ENCODE measurements around the gene TNFRSF14.

The TNFRSF14 gene

DNA sequence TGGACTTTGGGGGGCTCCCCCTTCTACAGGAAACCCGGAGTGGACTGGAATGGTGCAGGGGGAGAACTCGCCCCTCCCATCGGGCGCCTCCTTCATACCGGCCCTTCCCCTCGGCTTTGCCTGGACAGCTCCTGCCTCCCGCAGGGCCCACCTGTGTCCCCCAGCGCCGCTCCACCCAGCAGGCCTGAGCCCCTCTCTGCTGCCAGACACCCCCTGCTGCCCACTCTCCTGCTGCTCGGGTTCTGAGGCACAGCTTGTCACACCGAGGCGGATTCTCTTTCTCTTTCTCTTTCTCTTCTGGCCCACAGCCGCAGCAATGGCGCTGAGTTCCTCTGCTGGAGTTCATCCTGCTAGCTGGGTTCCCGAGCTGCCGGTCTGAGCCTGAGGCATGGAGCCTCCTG lies at the start of gene TNFRSF14:
TSS of gene TNFRSF14 (plus strand) at position 95 of the 401 bp plus-strand sequence. CDS start at position 389, 294 bp downstream.
- DNase-seq (ENCODE audit: low spot score), result no peak

DNA sequence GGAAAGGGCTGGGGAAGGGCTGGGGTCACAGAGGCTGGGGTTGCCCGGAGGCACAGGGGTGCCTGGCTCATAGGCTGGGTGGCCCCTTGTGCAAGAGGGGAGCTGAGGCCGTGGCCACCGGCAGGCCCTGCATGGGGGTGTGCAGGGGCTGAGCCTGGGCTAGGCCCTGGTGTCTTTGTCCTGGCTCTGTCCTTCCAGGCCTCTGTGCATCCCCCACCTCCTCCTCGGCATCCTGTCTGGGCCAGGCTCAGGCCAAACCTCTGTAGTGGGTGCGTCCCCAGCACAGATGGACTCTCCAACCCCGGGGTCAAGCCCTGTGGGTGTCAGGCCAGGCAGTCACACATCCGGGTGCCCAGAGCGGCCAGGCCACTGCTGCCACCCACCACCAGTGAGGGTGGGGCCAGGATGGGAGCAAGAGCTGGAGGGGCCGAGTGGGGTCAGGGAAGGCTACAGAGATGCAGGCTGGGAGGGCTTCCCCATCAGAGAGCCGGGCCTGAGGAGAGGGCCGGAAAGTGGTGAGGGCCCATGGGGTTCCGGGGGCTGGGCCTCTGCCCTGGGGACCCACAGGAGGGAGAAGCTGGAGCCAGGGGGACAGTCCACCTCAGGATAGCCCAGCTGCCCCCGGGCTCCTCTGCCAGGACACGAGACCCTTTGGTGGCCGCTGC lies 49.1 kb upstream of the TNFRSF14 start:
- no peak for DNase-seq (ENCODE audit: low spot score)

DNA sequence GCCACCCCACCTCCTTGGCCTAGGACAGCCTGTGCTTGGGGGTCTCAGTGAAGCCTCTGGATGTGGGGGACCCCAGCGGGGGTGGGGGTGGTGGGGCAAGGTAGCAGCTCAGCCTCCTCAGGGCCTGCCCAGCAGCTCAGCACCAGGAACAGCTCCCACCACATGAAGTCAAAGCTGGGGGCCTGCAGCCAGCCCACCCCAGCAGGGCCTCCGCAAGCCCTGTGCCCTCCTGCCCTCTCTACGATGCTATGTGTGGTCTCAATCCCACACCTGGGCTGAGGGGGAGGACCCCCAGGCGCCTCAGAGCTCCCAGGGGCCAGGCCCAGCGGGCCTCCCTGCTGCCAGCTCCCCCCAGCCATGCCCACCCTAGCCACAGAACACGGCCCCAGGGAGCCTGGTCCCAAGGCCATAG lies 48.4 kb upstream of the TNFRSF14 start:
- DNase-seq (ENCODE audit: low spot score), result no peak

DNA sequence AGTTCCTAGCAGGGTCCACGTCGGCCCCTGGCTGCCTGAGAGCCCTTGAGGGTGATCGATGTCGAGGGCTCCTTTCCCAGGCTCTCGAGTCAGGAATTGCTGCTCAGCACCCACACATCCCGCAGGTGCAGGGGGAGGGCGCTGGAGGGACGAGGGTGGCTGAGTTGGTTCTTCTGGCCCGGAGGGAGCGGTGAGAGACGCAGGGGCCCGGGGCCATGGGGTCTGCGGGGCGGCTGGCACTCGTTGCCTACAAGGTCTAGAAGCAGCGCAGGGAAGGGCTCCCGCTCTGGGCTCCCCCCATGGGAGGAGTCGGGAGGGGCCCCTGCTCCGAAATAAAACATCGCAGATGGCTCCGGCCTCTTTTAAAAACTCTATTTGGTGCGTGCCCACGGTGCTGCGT lies 48.0 kb upstream of the TNFRSF14 start:
- DNase-seq (ENCODE audit: low spot score), result no peak

DNA sequence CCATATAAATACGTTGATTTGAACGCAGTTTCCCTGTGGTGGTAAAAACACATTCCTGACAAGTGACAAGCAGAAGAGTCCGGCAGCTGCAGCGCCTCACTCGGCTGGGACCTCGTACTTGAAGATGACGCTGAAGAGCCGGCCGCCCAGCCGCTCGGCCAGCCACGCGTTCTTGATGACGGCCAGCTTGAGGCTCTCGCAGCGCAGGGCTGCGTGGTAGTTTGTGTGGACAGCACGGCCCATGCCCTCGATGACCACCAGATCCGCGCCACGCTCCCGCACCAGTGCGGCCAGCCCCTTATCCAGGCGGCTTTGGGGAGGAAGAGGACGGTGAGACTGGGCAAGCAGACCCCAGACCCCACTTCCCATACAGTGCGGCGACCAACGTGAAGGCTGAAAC lies 47.4 kb upstream of the TNFRSF14 start:
- no peak for DNase-seq (ENCODE audit: low spot score)

DNA sequence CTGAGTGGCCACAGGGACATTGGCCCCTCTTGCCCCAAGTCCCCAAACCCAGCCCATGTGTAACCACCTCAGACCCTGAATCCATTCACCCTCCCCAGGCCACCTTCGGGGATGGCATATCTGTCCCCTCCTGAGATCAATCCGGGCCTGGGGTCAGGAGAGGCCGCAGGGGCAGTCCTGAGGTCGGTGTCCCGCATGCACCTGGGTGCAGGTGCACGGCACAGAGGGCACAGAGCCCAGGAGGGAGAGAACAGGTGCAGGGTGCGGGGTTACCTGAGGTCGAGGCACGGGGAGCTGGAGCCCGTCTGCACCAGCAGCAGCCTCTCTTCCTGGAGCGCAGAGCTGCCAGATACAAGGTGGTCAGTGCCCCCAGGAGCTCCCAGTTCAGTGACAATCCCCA lies 46.6 kb upstream of the TNFRSF14 start:
- DNase-seq (ENCODE audit: low spot score), result no peak

DNA sequence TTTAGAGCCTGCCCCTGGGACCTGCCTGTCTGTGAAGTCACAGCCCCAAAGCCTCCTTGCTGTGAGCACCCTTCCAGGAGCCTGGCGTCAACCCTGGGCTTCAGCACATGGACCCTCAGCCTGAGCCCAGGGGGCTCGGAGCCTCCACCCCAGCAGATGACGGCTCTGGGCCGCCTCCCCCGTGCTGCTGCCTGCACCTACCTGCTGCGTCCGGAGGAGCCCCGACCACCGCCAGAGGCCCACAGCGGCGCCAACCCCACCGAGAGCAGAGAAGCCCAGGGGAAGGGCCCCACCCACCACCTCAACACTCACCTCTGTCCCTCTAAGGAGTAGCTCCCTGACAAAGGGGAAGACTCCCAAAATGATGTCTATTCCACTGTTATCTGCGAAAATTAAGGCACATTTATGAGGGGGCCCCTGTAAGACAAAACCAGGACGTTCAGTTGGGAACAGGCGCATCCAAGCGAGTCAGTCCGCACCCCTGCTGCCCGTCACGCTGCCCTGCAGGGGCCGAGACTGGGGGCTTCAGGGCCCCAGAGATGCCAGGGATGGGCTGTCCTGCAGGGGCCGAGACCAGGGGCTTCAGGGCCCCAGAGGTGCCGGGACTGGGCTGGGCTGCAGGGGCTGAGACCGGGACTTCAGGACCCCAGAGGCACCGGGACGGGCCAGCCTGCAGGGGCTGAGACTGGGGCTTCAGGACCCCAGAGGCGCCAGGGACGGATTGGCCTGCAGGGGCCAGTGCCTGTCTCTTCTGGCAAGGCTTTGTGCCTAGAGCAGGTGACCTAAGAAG lies 45.6 kb upstream of the TNFRSF14 start:
- DNase-seq (ENCODE audit: low spot score), result no peak

DNA sequence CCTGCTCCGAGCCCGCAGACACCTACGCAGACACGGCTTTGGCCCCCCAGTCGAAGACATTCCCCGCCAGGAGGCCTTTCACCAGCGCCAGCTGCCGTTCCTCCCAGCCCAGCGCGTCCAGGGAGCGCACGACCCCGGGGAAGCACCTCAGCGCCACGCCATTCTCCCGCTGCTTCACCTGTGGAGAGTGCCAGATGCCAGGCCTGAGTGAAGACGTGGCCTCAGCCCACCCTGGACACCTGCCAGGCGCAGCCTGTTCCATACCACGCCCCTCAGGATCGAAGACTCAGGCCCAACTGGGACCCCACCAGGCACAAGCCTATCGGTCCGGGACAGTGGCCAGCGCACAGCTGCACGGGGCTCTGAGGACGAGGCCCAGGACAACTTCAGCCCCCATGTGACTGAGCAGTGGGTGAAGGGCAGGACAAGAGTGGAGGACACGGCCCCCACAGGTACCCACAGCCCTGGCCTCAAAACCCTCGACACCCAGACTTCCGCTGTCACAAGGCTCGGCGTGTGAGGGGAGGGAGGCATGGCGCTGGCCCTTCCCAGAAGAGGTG lies 43.2 kb upstream of the TNFRSF14 start:
- no peak for DNase-seq (ENCODE audit: low spot score)

DNA sequence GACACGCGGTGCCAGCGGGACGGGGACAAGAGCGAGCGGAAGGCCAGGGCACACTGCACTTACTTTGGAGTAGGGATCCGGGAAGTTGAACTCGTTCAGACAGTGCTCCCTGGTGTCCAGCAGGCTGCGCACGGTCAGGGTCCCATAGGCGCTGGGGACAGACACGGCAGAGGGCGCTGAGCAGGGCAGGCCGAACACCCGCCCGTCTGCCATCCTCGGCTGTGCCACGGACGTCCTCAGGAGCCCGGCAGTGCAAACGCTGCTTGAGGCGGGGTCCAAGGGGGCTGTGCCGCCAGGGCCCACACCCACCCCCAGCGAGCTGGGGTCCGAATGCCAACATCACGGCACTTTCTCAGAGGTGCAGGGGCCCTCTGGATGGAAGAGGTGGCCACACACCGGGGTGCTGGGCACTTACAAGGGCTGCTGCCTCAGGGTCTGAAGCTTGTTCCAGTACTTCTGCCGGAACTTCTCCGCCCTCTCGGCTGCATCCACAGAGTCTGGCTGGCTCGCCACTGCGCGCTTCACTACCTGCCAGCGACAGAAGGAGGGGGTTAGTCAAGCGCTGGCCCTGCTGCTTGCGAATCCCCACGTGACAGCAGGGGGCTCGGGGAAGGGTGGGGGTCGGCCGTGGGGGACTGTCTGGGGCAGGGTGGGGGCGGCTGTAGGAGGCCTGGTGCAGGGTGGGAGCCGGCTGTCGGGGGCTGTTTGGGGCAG lies 42.1 kb upstream of the TNFRSF14 start:
- no peak for DNase-seq (ENCODE audit: low spot score)

DNA sequence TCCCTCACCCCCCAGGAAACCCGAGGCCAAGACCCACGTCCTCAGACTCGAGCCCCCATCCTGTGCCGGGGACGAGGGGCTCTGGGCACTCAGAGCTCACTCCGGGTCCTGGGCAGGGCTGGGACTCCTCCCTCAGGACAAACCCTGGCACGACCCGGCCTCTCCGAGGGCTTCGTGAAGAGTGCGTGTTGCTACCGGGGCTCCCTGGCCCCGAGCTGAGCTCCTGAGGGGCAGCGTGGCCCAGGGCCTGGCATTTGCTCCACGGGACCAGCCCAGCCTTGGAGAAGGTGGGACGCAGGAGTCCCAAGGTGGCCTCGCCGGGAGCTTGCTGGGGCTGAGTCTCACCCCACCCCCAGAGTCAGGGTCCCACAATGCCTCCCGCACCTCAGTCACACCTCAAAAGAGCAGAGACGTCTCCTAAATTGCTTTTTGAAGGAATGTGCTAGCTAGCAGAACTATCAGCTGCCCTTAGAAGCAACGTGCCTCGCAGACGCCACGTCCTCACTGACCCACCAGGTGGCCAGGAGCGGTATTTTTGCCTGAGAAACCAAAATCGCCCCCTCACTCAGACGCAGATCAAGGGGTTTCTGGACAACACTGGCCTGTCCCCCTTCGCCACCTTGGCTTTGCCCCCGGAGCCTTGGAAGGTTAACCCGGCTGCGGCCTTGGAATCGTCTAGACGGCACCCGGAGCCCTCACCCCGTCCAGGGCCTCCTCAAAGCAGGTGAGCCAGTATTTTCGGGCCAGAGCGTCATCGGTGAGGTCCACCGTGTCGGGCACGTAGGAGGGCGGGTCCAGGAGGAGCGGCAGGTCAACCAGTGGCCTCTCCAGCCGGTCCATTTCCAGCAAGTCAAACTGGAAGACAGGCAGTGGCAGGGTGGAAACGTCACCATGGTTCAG lies 41.1 kb upstream of the TNFRSF14 start:
- DNase-seq (ENCODE audit: low spot score), result no peak

DNA sequence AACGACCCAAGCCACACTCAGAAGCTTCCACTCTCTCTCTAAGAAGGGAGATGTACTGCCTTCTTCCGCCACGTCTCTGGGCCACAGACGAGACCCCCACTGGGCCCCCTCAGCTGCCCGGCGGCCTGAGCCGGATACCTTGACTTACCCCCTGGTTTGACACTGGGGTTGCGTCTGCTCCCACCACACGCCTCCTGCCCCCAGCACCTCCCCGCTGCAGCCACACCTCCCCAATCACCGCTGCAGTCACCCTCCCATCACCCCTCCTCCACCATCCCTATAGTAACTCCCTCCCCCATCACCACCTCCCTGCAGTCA lies 40.4 kb upstream of the TNFRSF14 start:
- no peak for DNase-seq (ENCODE audit: low spot score)

DNA sequence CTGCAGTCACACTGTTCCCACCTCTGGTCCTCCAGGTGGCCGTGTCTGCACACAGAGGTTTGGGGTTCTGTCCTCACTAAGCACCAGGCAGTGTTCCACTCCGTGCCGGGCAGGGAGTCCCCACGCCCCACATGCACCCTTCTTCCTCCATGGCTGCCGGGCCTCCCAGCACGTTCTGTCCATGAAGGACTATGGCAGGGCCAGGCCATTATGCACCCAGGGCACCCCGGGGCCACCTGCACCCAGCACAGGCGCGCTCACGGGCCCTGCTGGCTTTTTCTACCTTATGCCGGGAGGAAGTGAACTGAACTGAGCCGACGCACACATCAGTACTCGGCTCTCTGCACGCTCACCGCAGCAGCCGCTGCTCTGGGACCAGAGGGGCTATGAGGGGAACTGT lies 40.0 kb upstream of the TNFRSF14 start:
- DNase-seq (ENCODE audit: low spot score), result no peak

DNA sequence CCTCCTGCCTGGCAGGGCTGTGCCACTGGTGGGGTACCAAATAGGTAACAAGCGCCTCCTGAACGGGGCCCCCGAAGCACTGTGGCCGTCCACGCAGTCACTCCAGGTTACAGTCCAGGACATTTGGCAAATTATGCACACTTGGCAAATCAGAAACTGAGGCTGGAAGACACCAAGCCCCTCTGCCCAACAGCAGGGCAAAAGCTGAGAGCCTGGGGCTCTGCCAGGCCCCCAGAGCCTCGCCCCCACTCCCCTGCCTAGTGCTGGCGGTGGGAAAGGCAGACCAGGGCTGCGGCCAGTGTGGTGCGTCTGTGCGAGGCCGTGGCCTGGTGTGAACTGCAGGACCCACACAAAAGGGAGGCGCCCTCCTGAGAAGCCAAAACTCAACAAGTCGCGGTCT lies 39.2 kb upstream of the TNFRSF14 start:
- no peak for DNase-seq (ENCODE audit: low spot score)

DNA sequence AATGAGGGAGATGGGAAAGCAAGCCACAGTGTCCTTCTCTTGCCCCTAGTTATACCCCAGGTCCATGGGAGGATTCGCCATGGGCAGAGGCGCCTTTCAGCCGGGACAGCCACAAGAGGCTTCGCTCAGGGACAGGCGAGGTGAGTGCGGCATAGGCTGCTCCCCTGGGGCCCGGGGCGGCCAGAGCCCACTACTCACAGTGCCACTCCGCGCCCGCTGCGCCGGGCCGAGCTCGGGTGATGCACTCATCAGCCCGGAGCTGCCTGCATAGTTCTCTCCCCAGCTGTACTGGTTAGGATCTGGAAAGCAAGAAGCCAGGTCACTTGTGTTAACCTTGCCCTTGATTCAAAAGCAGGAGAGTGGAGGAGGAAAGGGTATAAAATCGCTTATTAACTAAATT lies 38.2 kb upstream of the TNFRSF14 start:
- no peak for DNase-seq (ENCODE audit: low spot score)

DNA sequence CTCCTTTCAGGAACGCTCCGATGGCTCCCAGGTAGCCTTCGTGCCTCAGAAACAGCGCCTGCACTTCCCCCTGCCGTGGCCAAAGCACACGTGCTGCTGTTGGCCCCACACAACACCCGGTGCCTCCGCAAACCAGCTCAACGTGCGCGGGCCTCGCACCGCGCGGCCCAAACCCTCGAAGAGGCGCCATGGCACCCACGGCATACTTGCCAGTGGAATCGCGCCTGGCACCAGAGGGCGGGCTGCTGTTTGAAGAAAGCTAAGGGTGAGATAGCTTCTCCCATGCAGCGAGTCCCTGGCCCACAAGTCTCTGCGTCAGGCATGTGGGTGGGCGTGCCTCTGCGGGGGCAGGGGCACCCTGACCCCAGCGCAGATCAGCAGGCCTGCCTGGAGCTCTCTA lies 37.6 kb upstream of the TNFRSF14 start:
- DNase-seq (ENCODE audit: low spot score), result no peak

DNA sequence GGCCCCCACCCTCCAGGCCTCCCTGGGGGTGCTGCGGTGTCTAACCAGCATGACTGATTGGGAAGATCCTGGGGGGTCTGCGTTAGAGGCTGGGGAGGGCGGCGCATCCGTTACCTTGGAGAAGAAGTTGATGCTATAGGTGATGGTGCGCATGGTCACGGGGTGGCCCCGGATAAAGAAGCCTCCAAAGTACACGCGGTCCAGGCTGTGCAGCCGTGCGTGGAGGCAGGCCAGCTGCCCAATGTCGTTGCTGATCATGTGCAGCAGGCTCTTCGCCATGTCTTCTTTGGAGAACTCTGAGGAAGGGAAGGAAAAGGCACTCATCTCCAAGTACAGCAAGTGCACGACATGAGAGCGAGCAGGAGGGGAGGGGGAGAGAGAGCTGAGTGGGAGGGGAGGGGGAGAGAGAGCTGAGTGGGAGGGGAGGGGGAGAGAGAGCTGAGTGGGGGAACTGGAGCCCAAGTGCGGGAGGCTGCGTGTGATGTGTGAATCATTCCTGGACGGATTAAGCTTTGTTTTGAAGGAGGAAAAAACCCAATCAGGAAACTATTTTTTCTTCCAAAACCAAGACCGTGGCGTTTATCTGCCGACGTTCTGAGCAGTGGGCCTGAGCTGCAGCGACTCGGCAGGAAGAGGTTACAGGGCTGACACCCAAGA lies 37.0 kb upstream of the TNFRSF14 start:
- DNase-seq (ENCODE audit: low spot score), result no peak

DNA sequence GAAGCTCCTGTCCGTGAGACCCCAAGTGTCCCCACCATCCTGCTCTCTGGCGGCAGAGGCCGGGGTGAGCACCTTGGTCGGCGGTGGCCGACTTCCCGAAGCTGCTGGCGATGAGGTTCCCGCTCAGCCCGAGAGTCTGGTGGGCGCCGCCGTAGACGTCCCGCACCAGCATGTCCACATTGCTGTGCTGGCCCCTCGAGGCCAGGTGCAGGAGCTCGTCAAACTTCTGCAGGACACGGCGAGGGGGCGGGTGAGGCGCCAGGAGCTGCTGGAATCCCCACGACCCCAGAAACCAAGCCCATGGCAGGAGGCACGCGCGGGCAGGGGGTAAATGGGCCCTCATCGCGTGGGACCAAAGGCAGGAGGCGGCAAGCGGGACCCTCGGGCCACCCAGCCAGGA lies 36.4 kb upstream of the TNFRSF14 start:
- DNase-seq (ENCODE audit: low spot score), result no peak

DNA sequence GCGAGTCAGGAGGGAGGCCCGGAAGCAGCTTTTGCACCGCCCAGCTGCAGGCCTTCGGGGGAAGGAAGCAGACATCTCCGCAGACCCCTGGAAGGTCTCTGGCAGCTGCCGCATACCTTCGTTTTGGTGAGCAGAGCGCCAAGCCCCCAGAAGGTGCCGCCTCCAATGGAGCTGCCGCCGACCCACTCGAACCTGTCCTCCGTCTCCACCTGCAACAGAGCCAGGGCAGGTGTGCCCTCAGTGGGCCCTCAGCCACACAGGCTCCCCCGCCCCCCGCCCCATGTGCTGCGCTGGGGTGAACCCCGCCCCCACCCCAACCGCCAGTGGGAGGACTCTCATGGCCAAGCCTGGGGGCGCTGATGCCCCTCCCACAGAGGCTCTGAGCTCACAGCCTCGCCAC lies 36.0 kb upstream of the TNFRSF14 start:
- DNase-seq (ENCODE audit: low spot score), result no peak

DNA sequence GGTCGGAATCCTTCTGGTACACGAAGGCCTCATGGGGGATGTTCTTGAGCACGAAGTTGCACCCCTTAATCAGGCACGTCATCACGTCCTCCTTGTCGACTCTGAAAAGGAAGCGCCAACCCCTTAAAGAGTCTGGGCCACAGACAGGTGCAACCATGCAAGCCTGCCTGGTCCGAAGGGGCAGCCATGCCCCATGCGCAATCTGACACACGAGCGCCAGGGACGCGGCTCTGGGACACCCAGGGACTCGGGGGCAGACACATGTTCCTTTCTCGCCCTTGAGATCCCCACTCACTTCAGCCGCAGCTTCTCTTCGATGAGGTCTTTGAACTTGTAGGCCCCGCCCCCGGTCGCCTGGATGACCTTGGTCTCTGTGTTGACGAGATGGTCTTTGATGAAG lies 35.4 kb upstream of the TNFRSF14 start:
- no peak for DNase-seq (ENCODE audit: low spot score)

DNA sequence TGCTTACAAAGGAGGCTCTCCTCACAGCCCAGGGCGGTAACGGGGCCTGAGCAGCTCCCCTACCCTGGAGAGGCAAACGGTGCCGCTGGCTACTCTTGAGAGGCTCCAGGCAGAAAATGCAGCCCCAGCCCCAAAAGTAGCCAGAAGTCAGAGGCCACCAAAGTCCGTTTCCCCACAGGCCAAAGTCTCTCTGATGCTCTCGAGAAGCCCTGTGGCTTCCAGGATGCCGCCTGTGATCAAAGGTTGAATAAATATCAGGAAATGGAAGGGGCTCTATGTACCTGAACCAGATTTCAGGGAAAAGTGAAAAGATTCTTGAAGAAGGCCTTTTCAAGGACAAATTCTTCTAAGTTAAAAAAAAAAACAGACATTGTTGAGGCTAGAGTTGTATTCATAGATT lies 33.9 kb upstream of the TNFRSF14 start:
- no peak for DNase-seq (ENCODE audit: low spot score)

DNA sequence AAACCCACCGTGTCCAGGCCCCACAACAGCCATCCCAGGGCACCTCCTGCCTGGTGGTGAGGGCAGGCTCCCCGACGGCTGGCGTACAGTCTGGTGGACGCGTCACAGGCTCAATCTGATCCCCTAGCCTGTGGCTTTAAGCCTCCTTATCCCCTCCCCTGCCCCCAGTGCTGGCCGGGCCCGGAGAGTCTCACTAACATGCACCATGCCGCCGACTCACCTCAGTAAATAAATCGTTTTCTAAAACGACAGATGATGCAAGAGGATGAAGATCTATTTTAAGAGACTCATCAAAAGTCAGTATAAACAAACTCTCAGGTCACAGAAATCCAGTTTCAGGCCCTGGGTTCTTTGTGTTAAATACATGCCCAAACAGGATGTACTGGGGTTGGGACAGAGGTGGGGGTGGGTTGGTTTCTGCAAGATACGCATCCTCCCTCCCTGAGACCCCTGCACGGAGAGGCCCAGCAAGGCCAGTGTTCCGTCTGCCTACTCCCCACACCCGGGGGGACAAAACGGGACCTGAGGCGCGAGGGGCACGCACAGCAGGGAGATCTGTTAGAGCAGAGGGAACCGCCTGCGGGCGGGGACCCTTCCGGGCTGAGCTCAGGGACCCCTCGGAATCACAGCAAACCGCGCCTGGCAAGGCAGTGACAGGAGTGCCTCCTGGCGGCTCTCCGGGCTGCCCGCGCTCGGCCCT lies 32.8 kb upstream of the TNFRSF14 start:
- DNase-seq (ENCODE audit: low spot score), result no peak

All from COLO829 (cell line).